ENCODE data around the gene GLG1.

Gene GLG1

DNA sequence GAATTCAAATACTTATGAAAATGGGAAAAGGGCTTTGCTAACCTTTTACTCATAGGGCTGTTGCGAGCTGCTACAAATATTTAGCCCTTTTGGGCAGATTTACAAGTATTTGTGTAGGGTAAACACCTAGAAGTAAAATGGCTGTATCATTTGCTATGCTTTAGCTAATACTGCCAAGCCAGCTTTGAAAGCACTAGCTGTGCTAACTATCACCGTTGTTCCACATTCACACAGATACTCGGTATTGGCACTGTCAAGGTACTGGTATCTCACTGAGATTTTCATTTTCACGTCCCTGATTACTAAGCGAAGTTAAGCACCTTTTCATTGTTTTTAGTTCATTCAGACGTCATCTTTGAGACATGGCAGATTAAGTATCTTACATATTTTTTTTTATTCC lies 84.8 kb downstream of the GLG1 start:
- TF ChIP-seq TAF1 (IDR thresholded peaks at IDR 0.05; ENCODE audit: borderline replicate concordance, insufficient read depth, low read length): no peak
- no peak for TF ChIP-seq REST (IDR thresholded peaks at IDR 0.05; ENCODE audit: insufficient read depth in 1 of 2, low read depth in 2 of 2, low read length in 2 of 2)
- no peak for TF ChIP-seq POLR2AphosphoS5 (IDR thresholded peaks at IDR 0.05; ENCODE audit: low read depth, low read length)
- TF ChIP-seq SIN3A (IDR thresholded peaks at IDR 0.05; ENCODE audit: borderline replicate concordance, insufficient read depth, low read length): no peak
- no peak for TF ChIP-seq FOXP2 (optimal IDR thresholded peaks at IDR 0.05; ENCODE audit: borderline replicate concordance, extremely low read depth, extremely low read length, insufficient read depth)

GRCh38 chr16:74521691-74522090 lies 85.2 kb downstream of the GLG1 start:
- TF ChIP-seq TAF1 (IDR thresholded peaks at IDR 0.05; ENCODE audit: borderline replicate concordance, insufficient read depth, low read length) (no peak), FOXP2 (optimal IDR thresholded peaks at IDR 0.05; ENCODE audit: borderline replicate concordance, extremely low read depth, extremely low read length, insufficient read depth) (no peak), POLR2AphosphoS5 (IDR thresholded peaks at IDR 0.05; ENCODE audit: low read depth, low read length) (no peak), REST (IDR thresholded peaks at IDR 0.05; ENCODE audit: insufficient read depth in 1 of 2, low read depth in 2 of 2, low read length in 2 of 2) (no peak), SIN3A (IDR thresholded peaks at IDR 0.05; ENCODE audit: borderline replicate concordance, insufficient read depth, low read length) (no peak)

DNA sequence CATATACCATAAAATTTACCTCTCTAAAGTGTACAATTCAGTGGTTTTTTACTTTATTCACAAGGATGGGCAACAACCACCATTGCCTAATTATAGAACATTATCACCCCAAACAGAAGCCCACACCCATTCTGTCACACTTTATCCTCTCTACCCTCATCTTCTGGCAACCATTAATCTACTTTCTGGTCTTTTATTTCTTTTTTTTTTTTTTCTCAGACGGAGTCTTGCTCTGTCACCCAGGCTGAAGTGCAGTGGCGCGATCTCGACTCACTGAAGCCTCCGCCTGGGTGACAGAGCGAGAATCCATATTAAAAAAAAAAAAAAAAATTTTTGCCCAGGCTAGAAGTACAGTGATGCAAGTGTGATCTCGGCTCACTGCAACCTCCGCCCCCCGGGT lies 95.0 kb downstream of the GLG1 start:
- TF ChIP-seq SIN3A (IDR thresholded peaks at IDR 0.05; ENCODE audit: borderline replicate concordance, insufficient read depth, low read length) (no peak), POLR2AphosphoS5 (IDR thresholded peaks at IDR 0.05; ENCODE audit: low read depth, low read length) (no peak), REST (IDR thresholded peaks at IDR 0.05; ENCODE audit: insufficient read depth in 1 of 2, low read depth in 2 of 2, low read length in 2 of 2) (no peak), TAF1 (IDR thresholded peaks at IDR 0.05; ENCODE audit: borderline replicate concordance, insufficient read depth, low read length) (no peak), FOXP2 (optimal IDR thresholded peaks at IDR 0.05; ENCODE audit: borderline replicate concordance, extremely low read depth, extremely low read length, insufficient read depth) (no peak)

- no peak for TF ChIP-seq SIN3A (IDR thresholded peaks at IDR 0.05; ENCODE audit: borderline replicate concordance, insufficient read depth, low read length)
- TF ChIP-seq TAF1 (IDR thresholded peaks at IDR 0.05; ENCODE audit: borderline replicate concordance, insufficient read depth, low read length): no peak
- no peak for TF ChIP-seq FOXP2 (optimal IDR thresholded peaks at IDR 0.05; ENCODE audit: borderline replicate concordance, extremely low read depth, extremely low read length, insufficient read depth)
- TF ChIP-seq POLR2AphosphoS5 (IDR thresholded peaks at IDR 0.05; ENCODE audit: low read depth, low read length): no peak
- TF ChIP-seq REST (IDR thresholded peaks at IDR 0.05; ENCODE audit: insufficient read depth in 1 of 2, low read depth in 2 of 2, low read length in 2 of 2): no peak
These were observed 101.9 kb downstream of the GLG1 start for GRCh38 chr16:74505011-74505410.

DNA sequence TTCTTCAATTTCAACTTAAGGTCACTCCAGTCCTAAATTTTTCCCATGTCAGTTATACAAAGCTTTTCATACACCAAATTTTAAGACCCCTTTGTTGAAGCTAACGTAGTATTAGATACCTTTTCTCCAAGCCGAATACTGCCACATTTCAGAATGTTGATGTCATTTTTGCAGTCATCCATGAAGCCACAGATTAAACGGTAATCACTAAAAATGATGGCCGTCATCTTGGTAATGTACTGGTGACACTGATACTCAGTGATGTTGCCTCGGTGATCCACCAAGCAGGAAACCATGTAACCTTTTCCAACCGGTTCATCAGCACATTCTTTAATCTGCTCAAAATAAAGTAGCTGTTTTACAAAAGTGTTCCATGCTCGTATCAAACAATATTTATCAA lies 103.5 kb downstream of the GLG1 start:
- TF ChIP-seq SIN3A (IDR thresholded peaks at IDR 0.05; ENCODE audit: borderline replicate concordance, insufficient read depth, low read length): no peak
- no peak for TF ChIP-seq FOXP2 (optimal IDR thresholded peaks at IDR 0.05; ENCODE audit: borderline replicate concordance, extremely low read depth, extremely low read length, insufficient read depth)
- TF ChIP-seq REST (IDR thresholded peaks at IDR 0.05; ENCODE audit: insufficient read depth in 1 of 2, low read depth in 2 of 2, low read length in 2 of 2): no peak
- no peak for TF ChIP-seq TAF1 (IDR thresholded peaks at IDR 0.05; ENCODE audit: borderline replicate concordance, insufficient read depth, low read length)
- no peak for TF ChIP-seq POLR2AphosphoS5 (IDR thresholded peaks at IDR 0.05; ENCODE audit: low read depth, low read length)

Measured in PFSK-1 (cell line).